ENCODE results near the gene HTR7. TPM values are rescaled to one million over a fixed set of nuclear protein-coding genes. Genes with fewer than 3 reads are reported as not detected.
"Not testable (repeated sequence)": the region's sequence is repeated elsewhere in the genome, so short reads cannot be mapped to it uniquely, and the experiment has no call there.

Gene HTR7
- total and polyA plus RNA-seq, 8 donors: 0.12 to 0.65 (median 0.24) TPM

GRCh38 chr10:90884431-90884830, 26.6 kb upstream of the HTR7 start:
- no peak for TF ChIP-seq CTCF (IDR thresholded peaks at IDR 0.05)
- H3K4me1 ChIP-seq: no peaks in the 10 kb centered on the region
- peaks cover 0 to 67% of the 10 kb centered on the region in 2 donors for H3K36me3 ChIP-seq
- peak overlapping the region in 1 of 2 donors; percentile 9 for H3K27ac ChIP-seq
- peak in 1 of 4 donors; percentile 11 for DNase-seq
- H3K4me3 ChIP-seq: no peak overlapping the region
- H3K27me3 ChIP-seq: no peaks in the 10 kb centered on the region
- peak; percentile 34 for ATAC-seq
- intact Hi-C loops (cut with DNase I): no loop called here
- no peaks in the 10 kb centered on the region for H3K9me3 ChIP-seq

GRCh38 chr10:90880059-90880719, 22.4 kb upstream of the HTR7 start:
- H3K36me3 ChIP-seq: peaks cover 0 to 67% of the 10 kb centered on the region in 2 donors

GRCh38 chr10:90879062-90879461, 21.2 kb upstream of the HTR7 start:
- Histone ChIP-seq H3K36me3 (peaks cover 0 to 66% of the 10 kb centered on the region in 2 donors), H3K9me3 (no peaks in the 10 kb centered on the region), H3K27ac (no peak overlapping the region), H3K27me3 (no peaks in the 10 kb centered on the region), H3K4me3 (no peak overlapping the region), H3K4me1 (peaks cover 0 to 6% of the 10 kb centered on the region in 2 donors)
- intact Hi-C loops (cut with DNase I): no loop called here
- ATAC-seq (no peak), DNase-seq (no peak)
- no peak for TF ChIP-seq CTCF (IDR thresholded peaks at IDR 0.05)

More at GRCh38 chr10:90880059-90880719, 22.4 kb upstream of the HTR7 start:
- TF ChIP-seq CTCF (IDR thresholded peaks at IDR 0.05): peak; percentile 52 to 75
- H3K27ac ChIP-seq; H3K27me3 ChIP-seq; H3K4me1 ChIP-seq; H3K4me3 ChIP-seq; H3K9me3 ChIP-seq; intact Hi-C loops (cut with DNase I): not testable (repeated sequence)
- peak in 1 of 4 donors; percentile 51 for DNase-seq
- peak; percentile 41 for ATAC-seq

GRCh38 chr10:90872648-90873020, 14.8 kb upstream of the HTR7 start:
- H3K27ac ChIP-seq: no peak overlapping the region
- ATAC-seq (no peak), DNase-seq (no peak)
- no peak for TF ChIP-seq CTCF (IDR thresholded peaks at IDR 0.05)
- H3K36me3 ChIP-seq: peaks cover 0 to 23% of the 10 kb centered on the region in 2 donors
- intact Hi-C loops (cut with DNase I): no loop called here
- peaks cover 0 to 14% of the 10 kb centered on the region in 2 donors for H3K27me3 ChIP-seq
- peaks cover 7 to 31% of the 10 kb centered on the region in 2 donors for H3K4me1 ChIP-seq
- H3K4me3 ChIP-seq: peak overlapping the region; percentile 69 to 85
- H3K9me3 ChIP-seq: peaks cover 0 to 5% of the 10 kb centered on the region in 2 donors

- intact Hi-C loops (cut with DNase I): no loop called here
- peaks cover 0 to 19% of the 10 kb centered on the region in 2 donors for H3K27me3 ChIP-seq
- peak; percentile 100 for ATAC-seq
- H3K36me3 ChIP-seq: peaks cover 0 to 17% of the 10 kb centered on the region in 2 donors
- H3K4me3 ChIP-seq: peak within 1 kb of the TSS; percentile 69 to 85
- H3K4me1 ChIP-seq: peaks cover 7 to 31% of the 10 kb centered on the region in 2 donors
- TF ChIP-seq CTCF (IDR thresholded peaks at IDR 0.05): no peak
- peak within 1 kb of the TSS; percentile 35 to 61 for H3K27ac ChIP-seq
- H3K9me3 ChIP-seq: peaks cover 0 to 5% of the 10 kb centered on the region in 2 donors
- peak; percentile 75 to 96 (median 86) for DNase-seq
These were observed 14.2 kb upstream of the HTR7 start, which contains the start of gene RPP30 for GRCh38 chr10:90871766-90872647. TSS of gene RPP30 (plus strand) at chr10:90871974. CDS start at chr10:90871987, 13 bp downstream.

Data from left lung (tissue), 10 donors.